ENCODE data around the gene SLC51B.

DNA sequence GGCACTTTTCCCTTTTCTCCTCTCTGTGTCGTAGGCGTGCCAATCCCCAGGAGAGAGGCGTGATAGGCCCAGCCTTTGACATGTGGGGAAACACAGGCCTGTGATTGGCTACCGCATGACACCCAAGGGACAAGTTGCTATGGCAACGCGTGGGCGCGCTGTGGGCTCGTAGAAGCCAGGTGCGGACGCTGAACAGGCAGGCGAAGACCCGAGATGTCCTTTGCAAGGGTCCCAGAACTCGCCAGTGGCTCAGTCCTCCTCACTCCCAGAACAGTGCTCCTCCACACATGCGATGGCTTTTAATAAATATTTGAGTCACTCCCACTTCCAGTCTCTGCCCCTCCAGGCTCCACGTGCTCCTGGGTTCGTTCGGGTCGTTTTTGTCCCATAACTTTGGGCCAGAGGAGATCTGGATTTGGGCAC is 4.2 kb downstream of the SLC51B start:
- TF ChIP-seq POLR2AphosphoS5 (IDR thresholded peaks at IDR 0.05; ENCODE audit: low read depth, low read length) (no peak), CTCF (IDR thresholded peaks at IDR 0.05 in 2 of 3, conservative IDR thresholded peaks at IDR 0.05 in 1 of 3; ENCODE audit: borderline replicate concordance in 1 of 3, insufficient read depth in 1 of 3, low read depth in 2 of 3, low read length in 2 of 3) (no peak), YY1 (IDR thresholded peaks at IDR 0.05; ENCODE audit: extremely low read depth, insufficient replicate concordance, low read depth, low read length) (no peak), EZH2 (IDR thresholded peaks at IDR 0.05) (no peak), EZH2phosphoT487 (IDR thresholded peaks at IDR 0.05; ENCODE audit: borderline replicate concordance) (no peak), ELF1 (IDR thresholded peaks at IDR 0.05; ENCODE audit: borderline replicate concordance, low read depth) (no peak), JUND (IDR thresholded peaks at IDR 0.05) (no peak), POLR2A (IDR thresholded peaks at IDR 0.05; ENCODE audit: borderline replicate concordance, extremely low read depth, insufficient read depth, insufficient read length) (no peak)
- TF ChIP-seq, protein P1, sequence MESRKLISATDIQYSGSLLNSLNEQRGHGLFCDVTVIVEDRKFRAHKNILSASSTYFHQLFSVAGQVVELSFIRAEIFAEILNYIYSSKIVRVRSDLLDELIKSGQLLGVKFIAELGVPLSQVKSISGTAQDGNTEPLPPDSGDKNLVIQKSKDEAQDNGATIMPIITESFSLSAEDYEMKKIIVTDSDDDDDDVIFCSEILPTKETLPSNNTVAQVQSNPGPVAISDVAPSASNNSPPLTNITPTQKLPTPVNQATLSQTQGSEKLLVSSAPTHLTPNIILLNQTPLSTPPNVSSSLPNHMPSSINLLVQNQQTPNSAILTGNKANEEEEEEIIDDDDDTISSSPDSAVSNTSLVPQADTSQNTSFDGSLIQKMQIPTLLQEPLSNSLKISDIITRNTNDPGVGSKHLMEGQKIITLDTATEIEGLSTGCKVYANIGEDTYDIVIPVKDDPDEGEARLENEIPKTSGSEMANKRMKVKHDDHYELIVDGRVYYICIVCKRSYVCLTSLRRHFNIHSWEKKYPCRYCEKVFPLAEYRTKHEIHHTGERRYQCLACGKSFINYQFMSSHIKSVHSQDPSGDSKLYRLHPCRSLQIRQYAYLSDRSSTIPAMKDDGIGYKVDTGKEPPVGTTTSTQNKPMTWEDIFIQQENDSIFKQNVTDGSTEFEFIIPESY (IDR thresholded peaks at IDR 0.05; ENCODE audit: extremely low read depth, insufficient replicate concordance, low read length): no peak

All from HCT116 (cell line).